ENCODE results near the gene RNF10. TPM values are rescaled to one million over a fixed set of nuclear protein-coding genes. Genes with fewer than 3 reads are reported as not detected.
A peak's percentile ranks its signal among the peaks of the same experiment; 100 is the strongest.

The RNF10 gene
- total RNA-seq, 1 experiment from 2014 or later = 166 TPM

- CTCF ChIA-PET = interaction anchor here (0.6 to 1.9 kb wide), 8 partner anchors 14 to 1658 kb away, joined by 3 to 5 read pairs (median 4); partner anchors contain the start of gene SRSF9
- peak; percentile 97 for DNase-seq (ENCODE audit: unreplicated experiment)
- peak within 1 kb of the TSS; percentile 86 for H3K27ac Mint-ChIP-seq (ENCODE audit: low read depth, unreplicated experiment)
- intact Hi-C loops (cut with micrococcal nuclease) = loop anchor here (1.0 to 2.0 kb wide), 2 partner anchors 27 to 39 kb away; partner anchors contain the start of genes RNF10 and SRSF9
- BruUV-seq (replicated peaks) = no TSS peak
- POLR2A ChIA-PET = interaction anchor here (0.6 to 4.5 kb wide), 24 partner anchors 11 to 204 kb away, joined by 3 to 56 read pairs (median 4); partner anchors contain the start of genes COQ5, COX6A1, GATC and POP5
- H3K27me3 Mint-ChIP-seq (ENCODE audit: insufficient read depth, unreplicated experiment) = no peaks in the 10 kb centered on the region
- H3K4me3 Mint-ChIP-seq (ENCODE audit: unreplicated experiment) = peak within 1 kb of the TSS; percentile 88
- H3K4me1 Mint-ChIP-seq (ENCODE audit: insufficient read depth, unreplicated experiment) = peaks cover 16% of the 10 kb centered on the region
- no peaks in the 10 kb centered on the region for H3K9me3 Mint-ChIP-seq (ENCODE audit: unreplicated experiment)
- H3K36me3 Mint-ChIP-seq (ENCODE audit: insufficient read depth, unreplicated experiment) = peaks cover 50% of the 10 kb centered on the region
- TF ChIP-seq CTCF (IDR thresholded peaks at IDR 0.05; ENCODE audit: unreplicated experiment) = no peak
These were observed 38.3 kb upstream of the RNF10 start, which contains the start of gene DYNLL1 for GRCh38 chr12:120495731-120496412. Gene DYNLL1, plus strand, starts transcription at chr12:120496113. Its CDS starts 309 bp downstream, at chr12:120496422.

- CTCF ChIA-PET = interaction anchor here (0.6 to 1.9 kb wide), 7 partner anchors 13 to 1658 kb away, joined by 3 to 5 read pairs (median 4); partner anchors contain the start of gene SRSF9
- TSS peak; percentile 59 for BruUV-seq (replicated peaks)
- peak overlapping the region; percentile 78 for H3K27ac Mint-ChIP-seq (ENCODE audit: low read depth, unreplicated experiment)
- peaks cover 52% of the 10 kb centered on the region for H3K36me3 Mint-ChIP-seq (ENCODE audit: insufficient read depth, unreplicated experiment)
- H3K4me1 Mint-ChIP-seq (ENCODE audit: insufficient read depth, unreplicated experiment) = peaks cover 16% of the 10 kb centered on the region
- peak overlapping the region; percentile 88 for H3K4me3 Mint-ChIP-seq (ENCODE audit: unreplicated experiment)
- H3K27me3 Mint-ChIP-seq (ENCODE audit: insufficient read depth, unreplicated experiment) = no peaks in the 10 kb centered on the region
- intact Hi-C loops (cut with micrococcal nuclease) = no loop called here
- no peak for TF ChIP-seq CTCF (IDR thresholded peaks at IDR 0.05; ENCODE audit: unreplicated experiment)
- POLR2A ChIA-PET = interaction anchor here (0.6 to 4.5 kb wide), 21 partner anchors 10 to 205 kb away, joined by 3 to 56 read pairs (median 5); partner anchors contain the start of genes COQ5, COX6A1, GATC and RNF10
- DNase-seq (ENCODE audit: unreplicated experiment) = peak; percentile 43
- H3K9me3 Mint-ChIP-seq (ENCODE audit: unreplicated experiment) = no peaks in the 10 kb centered on the region
These were observed 37.5 kb upstream of the RNF10 start for GRCh38 chr12:120496413-120497340.

- peaks cover 53% of the 10 kb centered on the region for H3K36me3 Mint-ChIP-seq (ENCODE audit: insufficient read depth, unreplicated experiment)
- intact Hi-C loops (cut with micrococcal nuclease) = no loop called here
- H3K4me1 Mint-ChIP-seq (ENCODE audit: insufficient read depth, unreplicated experiment) = peaks cover 16% of the 10 kb centered on the region
- H3K9me3 Mint-ChIP-seq (ENCODE audit: unreplicated experiment) = no peaks in the 10 kb centered on the region
- H3K27me3 Mint-ChIP-seq (ENCODE audit: insufficient read depth, unreplicated experiment) = no peaks in the 10 kb centered on the region
- peak overlapping the region; percentile 88 for H3K4me3 Mint-ChIP-seq (ENCODE audit: unreplicated experiment)
- no peak for TF ChIP-seq CTCF (IDR thresholded peaks at IDR 0.05; ENCODE audit: unreplicated experiment)
- no peak for DNase-seq (ENCODE audit: unreplicated experiment)
- ChIA-PET CTCF (interaction anchor here (1.3 to 1.5 kb wide), 2 partner anchors 31 to 47 kb away, joined by 4 to 5 read pairs; no protein-coding TSS in a partner anchor), POLR2A (interaction anchor here (0.6 to 4.5 kb wide), 11 partner anchors 12 to 91 kb away, joined by 3 to 56 read pairs (median 14); partner anchors contain the start of genes COQ5, COX6A1, RNF10 and SRSF9)
- BruUV-seq (replicated peaks) = no TSS peak
- H3K27ac Mint-ChIP-seq (ENCODE audit: low read depth, unreplicated experiment) = peak overlapping the region; percentile 19
These were observed 36.5 kb upstream of the RNF10 start for GRCh38 chr12:120497524-120498150.

Data from MCF 10A (cell line).